Activated T-cell treated with anti-CD3 and anti-CD28 coated beads for 24 hours (primary cell): Measurements from ENCODE around the gene C12orf57.

Experiments
- DNase-seq: peaks from one replicate; pipeline ENCODE4 v3.0.0-alpha.2; 2020; ENCODE audit warnings: low read depth

C12orf57 gene

DNA sequence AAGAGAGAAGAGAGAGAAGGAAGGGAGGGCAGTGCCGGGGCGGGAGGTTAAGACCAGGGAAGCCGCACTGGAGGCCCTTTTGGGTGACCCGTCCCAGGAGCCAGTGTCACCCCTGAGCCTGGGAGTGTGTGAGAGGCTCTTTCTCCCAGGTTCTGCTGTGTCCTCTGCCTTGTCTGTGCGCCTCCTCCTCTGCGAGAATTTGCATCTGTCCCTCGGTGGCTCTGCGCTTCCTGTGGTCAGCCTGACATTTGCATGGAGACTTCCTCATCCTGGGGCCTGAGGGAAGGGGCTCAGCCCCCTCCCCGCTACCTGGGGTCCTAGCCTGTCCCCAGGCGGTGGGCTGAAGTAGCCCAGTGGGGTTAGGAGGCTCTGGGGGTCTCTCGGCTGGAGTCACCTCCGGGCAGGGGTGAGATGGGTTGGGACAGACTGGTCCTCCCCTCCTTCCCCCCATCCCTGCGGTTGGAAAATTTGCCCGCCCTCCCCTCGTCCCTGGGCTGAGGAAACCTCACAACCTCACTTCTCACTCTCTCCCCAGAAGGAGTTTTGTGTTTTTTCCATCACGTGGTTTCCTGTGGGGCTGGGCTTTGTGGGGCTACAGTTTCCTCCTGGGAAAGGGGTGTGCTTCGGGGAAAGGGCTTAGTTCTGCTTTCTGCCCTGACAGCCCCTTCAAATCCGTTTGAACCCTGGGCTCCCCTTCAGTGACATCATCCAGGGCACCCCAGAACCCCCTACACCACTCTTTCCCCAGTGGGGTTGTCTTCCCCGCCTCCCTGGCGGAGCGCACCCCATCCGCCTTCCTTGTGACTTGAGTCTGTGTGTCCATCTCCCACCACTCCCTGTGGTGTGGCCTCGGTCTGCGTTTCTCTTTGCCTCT is 9.9 kb downstream of the C12orf57 start:
- DNase-seq, result peak; percentile 83

DNA sequence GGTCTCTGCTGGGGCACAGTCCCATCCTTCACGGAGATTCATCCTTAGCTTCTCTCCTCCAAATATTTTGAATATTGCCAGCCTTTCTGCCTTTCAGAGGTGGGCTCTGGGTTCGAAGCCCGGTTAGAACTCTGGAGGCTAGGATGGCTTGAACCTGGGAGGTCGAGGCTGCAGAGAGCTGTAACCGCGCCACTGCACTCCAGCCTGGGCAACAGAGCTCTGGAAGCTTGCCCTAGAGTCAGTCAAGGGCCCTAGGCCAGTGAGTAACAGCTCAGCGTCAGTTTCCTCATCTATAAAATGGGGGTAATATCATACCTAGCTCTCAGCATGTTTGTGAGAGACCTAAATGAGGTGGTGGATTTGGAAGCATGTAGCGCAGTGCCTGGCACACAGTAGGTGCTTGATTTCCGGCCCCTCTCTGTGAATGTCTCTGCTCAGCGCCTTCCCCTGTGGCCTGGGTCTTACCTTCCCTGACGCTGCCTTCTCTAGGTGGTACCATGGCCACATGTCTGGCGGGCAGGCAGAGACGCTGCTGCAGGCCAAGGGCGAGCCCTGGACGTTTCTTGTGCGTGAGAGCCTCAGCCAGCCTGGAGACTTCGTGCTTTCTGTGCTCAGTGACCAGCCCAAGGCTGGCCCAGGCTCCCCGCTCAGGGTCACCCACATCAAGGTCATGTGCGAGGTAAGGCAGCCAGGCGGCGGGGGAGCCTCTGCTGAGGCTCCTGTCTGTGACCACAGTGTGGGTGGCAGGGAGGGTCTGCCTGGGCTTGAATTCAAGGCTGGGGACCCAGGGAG is 10.7 kb downstream of the C12orf57 start:
- DNase-seq, result no peak

DNA sequence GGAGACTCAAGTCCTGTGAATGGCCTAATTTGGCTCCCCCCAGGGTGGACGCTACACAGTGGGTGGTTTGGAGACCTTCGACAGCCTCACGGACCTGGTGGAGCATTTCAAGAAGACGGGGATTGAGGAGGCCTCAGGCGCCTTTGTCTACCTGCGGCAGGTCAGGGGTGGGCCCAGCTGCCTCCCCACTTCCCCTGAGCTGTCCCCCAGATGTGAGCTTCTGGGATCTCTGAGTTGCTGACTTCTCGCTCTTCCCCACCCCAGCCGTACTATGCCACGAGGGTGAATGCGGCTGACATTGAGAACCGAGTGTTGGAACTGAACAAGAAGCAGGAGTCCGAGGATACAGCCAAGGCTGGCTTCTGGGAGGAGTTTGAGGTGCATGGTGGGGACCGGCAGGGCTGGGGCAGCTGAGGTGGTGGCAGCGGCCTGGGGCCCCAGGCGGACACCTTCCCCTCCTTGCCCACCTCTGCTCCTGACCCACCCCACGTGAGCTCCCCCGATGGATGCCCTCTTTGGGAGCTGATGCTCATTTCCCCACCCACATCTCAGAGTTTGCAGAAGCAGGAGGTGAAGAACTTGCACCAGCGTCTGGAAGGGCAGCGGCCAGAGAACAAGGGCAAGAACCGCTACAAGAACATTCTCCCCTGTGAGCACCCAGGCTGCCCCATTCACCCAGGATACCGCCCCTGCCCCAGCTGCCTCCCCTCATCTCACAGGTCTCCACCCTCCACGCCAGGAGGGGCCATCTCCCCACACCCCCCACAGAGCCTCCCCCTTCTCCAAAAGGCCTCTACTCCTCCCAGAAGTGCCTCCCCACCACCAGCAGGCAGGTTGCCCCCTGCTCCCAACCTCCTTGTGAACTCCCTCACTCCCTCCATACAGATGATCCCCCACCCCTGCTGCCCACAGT is 11.5 kb downstream of the C12orf57 start:
- no peak for DNase-seq

DNA sequence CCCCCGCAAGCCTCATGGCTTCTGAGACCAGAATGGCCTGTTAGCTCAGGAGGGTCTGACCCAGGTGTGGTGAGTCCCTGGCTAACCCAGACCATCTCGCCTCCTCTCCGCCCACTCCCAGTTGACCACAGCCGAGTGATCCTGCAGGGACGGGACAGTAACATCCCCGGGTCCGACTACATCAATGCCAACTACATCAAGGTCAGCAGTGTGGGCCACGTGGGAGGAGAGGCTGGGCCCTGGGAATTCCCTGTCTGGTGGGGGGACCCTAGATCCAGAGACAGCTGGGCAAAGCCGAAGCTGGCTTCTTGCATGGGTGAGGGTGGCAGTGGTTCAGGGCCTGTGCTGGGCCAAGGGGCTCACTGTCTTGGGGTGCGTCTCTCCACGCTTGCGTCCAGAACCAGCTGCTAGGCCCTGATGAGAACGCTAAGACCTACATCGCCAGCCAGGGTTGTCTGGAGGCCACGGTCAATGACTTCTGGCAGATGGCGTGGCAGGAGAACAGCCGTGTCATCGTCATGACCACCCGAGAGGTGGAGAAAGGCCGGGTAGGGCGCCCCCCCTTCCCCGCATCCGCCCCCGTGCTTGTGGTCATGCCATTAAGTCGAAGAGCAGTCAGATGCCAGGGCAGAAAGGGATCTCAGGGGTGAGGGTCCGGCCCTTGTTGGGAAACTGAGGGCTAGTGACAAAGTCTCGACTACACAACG is 12.4 kb downstream of the C12orf57 start:
- DNase-seq, result no peak

DNA sequence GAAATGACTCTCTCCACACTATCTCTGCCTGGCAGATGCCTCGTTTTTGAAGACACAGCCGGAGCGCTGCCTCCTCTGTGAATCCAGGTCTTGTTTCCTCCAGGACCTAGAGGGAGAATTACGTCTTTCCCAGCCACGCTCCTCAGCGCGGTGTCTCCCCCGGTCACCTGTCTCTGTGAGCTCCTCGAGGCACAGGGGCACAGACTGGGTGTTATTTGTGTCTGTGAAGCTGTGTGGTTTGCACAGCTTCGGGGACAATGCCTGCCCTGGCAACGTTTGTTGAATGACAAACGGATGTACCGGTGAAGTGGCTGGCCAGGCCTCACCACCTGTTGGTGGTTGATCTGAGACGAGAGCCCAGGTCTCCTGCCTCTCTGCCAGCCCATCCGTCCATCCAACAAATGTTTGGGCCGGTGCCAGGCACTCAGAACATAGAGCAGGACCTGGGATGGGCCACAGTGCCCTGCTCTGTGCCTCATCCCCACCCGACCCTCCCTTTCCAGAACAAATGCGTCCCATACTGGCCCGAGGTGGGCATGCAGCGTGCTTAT is 13.4 kb downstream of the C12orf57 start:
- DNase-seq, result no peak

DNA sequence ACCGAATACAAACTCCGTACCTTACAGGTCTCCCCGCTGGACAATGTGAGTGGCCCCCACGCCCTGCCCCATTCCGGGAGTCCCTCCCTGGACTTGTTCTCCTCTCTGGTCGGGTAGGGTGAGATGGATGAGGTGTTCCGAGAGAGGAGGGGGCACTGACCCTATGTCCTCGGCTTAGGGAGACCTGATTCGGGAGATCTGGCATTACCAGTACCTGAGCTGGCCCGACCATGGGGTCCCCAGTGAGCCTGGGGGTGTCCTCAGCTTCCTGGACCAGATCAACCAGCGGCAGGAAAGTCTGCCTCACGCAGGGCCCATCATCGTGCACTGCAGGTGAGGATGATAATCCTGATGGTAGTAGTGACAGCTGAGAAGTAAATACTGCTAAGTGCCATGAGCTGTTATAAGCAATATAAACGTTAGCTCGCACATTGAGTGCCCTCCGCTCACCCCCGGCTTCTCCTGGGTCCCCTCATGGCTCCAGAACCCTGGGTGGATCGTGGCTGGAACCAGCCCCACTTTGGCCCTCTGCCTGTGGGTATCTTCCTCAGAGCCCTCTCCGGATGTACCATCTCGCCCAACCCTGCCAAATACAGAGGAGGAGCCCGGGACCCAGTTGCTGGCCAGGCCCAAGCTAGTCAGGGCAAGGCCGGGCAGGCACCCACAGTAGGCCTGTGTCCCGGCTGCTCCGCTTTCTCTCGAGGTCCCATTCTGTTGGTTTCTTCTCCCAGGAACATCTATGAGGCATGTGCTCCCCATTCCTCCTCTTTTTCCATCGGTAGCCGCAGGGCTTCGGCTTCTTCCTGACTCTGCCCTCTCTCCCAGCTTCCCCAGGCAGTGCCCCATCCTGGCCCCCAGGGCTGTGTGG is 14.2 kb downstream of the C12orf57 start:
- no peak for DNase-seq

DNA sequence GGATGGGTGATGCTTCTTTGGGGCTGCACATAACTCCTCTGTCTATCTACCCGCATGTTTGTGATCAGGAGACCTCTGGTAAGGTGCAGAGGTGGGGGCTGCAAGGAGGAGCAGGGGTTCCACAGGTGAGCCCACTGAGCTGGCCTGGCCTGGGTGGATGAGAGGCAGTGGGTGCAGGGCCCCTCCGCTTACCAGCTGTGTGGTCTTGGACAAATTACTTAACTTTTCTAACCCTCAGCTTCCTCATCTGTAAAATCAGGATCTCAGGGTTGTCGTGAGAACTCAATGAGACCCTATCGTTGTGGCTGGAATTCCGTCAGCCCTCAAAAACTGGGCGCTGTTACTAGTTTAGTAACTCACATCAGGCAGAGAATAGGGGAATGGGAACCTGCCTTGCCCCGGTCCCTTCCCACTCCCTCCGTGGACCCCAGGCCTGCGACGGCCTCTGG is 14.8 kb downstream of the C12orf57 start:
- DNase-seq, result no peak

DNA sequence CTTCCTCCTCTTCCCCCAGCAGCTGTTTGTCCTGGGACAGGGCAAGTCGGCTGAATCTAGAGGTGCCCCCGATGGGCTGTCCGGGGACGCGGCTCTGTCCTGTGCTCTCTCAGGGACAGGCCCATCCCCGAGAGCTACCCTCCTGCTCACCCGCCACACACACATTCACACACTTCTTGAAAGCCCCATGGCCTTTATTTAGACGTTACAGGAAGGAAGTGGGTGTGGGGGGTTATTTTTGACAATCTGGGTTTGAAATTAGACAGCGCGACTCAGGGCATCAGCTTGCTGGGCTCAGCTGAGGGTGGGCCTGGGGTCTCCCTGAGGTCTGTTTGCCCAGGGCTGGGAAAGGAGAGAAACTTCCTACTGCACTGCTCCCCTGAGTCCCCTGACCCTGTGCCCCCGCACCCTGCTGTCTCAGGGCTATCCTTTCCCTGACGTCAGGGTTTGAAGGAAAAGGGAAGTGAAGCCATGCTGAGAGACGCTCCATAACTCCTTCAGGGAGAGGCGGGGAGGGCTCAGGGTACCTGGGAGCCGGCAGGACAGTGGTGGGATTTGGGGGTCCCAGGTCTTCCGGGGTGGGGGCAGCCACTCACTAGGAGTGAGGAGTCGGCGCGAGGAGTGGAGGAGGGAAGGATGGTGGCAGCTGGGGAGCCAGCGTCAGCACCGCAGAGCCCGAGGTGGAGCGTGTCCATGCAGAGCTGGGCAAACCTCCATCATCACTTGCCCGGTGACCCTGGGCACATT is 15.4 kb downstream of the C12orf57 start:
- DNase-seq, result no peak

DNA sequence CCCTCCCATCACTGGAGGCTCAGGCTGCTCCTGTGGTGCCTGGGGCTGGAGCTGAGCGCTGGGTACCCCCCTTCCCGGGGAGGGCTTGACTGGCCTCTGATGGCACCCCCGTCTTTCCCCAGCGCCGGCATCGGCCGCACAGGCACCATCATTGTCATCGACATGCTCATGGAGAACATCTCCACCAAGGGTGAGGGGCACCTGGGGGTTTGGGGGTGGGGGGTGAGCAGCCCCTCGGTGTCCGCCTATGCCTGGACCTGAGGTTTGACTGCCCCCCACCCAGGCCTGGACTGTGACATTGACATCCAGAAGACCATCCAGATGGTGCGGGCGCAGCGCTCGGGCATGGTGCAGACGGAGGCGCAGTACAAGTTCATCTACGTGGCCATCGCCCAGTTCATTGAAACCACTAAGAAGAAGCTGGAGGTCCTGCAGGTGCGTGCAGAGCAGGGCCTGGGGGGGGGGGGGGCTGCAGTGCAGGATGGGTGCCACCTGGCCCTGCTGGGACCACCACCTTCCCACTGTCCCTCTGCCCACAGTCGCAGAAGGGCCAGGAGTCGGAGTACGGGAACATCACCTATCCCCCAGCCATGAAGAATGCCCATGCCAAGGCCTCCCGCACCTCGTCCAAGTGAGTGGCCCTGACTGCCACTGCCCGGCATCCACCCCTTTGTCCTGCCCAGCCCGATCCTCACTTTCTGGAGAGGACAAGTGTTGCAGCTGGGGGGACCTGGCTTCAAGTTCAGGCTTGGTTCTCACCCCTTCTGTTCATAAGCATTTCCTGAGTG is 16.2 kb downstream of the C12orf57 start:
- no peak for DNase-seq

DNA sequence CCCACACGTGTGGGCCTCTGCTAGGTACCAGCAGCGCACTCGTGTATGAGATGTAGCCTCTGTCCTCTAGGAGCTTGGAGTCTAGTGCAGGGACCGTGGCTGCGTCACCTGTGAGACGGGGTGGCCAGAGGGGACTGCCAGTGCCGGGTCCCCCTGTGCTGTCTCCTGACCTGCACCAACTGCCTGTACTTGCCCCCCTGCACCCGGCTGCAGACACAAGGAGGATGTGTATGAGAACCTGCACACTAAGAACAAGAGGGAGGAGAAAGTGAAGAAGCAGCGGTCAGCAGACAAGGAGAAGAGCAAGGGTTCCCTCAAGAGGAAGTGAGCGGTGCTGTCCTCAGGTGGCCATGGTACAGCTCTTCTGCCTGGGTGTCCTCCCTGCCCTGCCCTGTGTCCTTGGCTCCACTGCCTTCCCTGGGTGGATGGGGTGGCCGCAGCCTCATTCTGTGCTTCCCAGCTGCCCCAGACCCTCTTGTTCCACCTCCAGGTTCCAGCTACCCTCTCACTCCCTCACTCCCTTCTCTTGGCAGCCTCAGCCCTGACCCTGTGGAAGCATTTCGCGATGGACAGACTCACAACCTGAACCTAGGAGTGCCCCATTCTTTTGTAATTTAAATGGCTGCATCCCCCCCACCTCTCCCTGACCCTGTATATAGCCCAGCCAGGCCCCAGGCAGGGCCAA is 16.9 kb downstream of the C12orf57 start:
- no peak for DNase-seq

DNA sequence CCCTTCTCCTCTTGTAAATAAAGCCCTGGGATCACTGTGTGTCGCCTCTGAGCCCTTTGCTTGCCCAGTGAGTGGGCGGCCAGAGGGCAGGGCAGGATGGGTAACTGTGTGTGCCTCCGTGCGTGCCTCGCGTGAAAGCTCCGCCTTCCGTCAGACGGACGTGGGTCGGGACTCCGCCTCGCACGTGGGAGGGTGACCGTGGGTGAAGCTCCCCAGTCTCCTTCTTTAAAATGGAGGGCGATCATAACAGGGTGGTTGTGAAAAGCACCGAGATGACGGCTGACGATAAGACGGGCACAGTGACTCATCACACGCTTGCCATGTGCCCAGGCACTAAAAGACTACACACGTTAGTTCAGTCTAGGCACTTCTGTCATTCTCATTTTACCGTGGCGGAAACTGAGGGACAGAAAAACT is 17.5 kb downstream of the C12orf57 start:
- DNase-seq, result peak; percentile 91

DNA sequence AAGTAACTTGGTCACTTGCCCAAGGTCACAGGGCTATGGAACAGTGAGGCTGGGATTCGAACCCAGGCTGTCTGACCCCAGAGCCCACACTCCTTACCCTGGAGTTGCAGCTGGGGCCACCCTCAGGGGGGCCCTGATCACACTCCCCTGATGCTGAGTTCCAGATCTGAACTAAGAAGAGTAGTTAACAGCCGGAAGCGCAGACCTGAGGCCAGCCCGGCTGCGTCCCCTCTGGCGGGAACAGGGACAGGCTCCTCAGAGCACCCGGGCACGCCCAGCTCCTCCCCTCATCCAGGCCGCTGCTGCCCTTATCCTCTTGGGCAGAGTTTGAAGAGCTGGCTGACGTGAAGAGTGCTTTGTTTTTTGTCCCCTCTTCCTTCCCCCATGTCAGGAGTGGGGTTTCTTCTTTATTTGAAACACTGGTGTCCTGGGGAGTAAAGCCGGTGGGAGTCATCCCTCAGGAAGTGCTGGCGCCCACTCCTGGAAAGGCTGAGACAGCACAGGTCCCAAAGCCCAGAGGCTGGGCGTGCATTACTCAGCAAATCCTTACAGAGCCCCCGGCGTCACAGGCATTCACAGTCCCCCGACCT is 18.0 kb downstream of the C12orf57 start:
- no peak for DNase-seq

DNA sequence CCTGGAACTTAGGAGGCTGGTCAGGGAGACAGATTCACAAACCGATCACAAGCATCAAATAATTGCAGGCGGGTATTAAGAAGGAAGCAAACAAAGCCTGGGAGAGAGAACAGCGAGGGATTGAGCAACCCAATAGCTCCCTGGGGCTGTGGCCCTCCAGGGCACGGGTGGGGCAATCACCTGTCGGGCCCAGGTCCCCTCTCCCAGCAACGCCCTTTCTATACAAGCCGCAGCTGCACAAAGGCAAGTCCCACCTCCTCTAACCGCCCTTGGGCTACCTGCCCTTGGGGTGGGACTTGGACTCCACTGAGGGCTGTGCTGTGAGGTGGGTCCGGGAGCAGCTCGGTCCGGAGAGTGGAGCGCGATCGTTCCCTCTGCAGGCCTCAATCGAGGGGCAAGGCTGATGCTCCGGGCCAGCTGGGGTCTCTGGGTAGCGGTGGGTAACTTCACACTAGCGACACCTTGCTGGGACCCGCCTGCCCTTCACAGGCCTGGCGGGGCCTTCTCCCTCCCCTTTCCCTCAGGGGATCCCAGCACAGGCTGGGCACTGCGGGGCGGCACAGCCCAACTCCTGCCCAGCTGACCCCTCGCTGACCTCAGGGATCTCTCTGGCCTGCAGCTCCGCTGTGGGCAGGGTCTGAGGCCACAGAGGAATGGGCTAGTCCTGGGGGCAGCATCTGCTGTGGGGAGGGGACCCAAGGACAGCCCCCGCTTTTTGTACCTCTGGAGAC is 18.6 kb downstream of the C12orf57 start:
- no peak for DNase-seq

DNA sequence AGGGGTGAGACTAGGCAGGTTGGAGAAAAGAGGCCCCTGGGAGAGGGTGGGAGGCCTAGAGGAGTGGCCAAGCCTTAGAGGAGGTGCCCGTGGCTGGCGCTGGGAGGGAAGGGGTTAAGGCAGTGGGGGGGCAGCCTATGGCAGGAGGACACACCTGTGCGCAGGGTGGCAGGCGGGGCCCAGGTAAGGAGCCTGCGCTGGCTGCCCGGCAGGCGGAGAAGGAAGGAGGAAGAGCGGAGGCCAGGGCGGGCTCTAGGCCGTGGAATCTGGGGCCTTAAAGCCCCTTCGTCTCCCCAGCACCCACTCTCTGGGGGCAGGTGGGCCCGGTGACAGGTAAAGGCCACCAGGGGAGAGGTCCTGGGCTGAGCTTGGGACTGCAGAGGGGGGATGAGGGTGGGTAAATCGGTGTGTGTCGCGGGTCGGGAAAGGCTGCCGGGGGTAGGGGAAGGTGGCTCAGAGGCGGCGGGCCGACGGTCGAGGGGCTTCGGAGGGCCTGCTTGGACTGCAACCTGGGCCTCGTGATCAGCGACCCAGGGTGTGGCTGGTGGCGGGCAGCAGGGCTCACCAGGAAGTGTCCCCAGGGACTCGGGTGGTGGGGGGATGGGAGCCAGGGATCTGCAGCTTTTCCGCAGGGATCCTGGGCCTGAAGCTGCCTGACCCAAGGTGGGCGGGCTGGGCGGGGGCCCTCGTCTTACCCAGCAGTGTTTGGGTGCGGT is 19.4 kb downstream of the C12orf57 start:
- no peak for DNase-seq

DNA sequence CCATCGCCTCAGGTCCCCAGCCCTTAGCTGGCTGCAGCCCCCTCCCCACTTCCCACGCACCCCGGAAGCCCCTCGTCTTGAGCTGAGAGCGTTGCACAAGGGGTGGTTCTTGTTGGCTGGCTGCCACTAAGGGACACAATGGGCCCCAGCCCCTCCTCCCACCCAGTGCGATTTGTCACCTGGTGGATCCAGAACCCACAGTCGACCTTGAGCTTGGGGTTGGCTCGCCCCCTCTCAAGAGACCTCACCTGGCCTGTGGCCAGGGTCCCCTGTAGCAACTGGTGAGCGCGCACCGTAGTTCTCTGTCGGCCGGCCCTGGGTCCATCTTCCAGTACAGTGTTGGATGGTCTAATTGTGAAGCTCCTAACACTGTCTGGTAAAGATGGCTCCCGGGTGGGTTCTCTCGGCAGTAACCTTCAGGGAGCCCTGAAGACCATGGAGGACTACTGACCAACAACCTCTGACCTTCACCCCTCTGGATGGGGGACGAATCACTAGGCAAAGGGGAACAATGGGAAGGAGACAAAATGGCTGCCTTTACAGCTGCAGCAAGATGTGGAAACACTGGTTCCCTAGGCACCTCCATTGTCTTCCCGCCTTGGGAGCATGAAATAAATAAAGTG is 20.1 kb downstream of the C12orf57 start:
- no peak for DNase-seq

DNA sequence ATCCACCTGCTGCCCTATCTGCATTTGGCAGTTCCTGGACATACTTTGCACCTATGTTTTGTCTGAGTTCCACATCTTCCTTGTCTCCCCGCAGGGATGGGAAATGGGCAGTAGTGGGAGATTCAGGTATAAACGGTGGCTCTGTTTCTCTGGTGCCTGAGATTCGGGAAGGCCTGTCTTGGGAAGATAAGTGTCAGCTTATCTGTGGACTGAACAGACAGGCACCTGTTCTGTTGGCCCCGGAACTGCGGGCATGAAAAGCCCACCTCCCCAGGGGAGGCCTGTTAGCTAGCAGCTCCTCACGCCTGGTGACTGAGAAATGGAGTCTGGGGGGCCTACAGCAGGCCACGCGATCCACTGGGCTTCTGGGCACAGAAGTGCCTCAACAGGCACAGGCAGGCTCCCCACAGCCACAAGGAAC is 20.8 kb downstream of the C12orf57 start:
- no peak for DNase-seq
